Measurements from ENCODE around the gene BCS1L. TPM values are rescaled to one million over a fixed set of nuclear protein-coding genes. Genes with fewer than 3 reads are reported as not detected.

BCS1L gene
- total and polyA plus RNA-seq, 2 of the 8 experiments (the other 6 are each of a cell fraction or from before 2014, with no cell fraction given): 23.7 to 37.1 TPM

DNA sequence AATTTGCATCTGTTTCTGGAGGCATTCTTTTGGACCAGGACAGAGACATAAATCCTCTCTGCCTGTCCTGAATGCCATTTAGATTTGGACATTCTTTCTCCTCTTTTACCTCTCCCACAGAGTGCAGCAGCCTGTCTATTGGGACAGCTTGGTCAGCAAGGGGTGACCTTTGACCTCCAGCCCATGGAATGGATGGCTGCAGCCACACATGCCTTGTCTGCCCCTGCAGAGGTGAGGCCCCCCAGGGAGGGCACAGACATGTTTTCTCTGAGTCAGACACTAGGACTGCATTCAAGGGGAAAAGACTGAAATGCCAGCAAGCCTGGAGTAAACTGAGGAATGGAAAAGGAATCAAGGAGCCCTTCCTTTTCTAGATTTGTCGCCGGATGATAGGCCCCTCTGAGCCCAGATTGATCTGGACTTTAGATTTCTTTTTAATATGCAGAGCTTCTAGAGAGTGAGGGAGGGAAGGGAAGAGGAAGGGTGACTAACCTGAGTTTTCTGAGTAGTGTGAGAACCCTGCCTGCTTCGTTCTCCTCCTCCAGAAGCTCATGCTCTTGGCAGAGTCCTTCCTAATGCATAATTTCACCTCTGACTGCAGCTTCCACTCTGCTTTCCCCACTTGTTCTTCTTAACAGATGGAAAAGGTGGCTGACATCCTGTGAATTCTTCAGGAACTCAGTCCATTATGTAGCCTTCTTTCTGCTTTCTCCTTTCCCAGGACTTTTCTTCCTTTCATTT lies 35.1 kb downstream of the BCS1L start:
- Histone ChIP-seq H3K79me2 (ENCODE audit: control insufficient read depth in 1 of 2, insufficient read depth in 2 of 2, low read length in 2 of 2) (no peaks in the 10 kb centered on the region), H3K18ac (ENCODE audit: extremely low read depth, low read length) (no peak overlapping the region), H3K9me3 (ENCODE audit: insufficient read depth in 2 of 2, low read depth in 1 of 2, low read length in 1 of 2) (no peaks in the 10 kb centered on the region), H3K4me2 (ENCODE audit: insufficient read depth in 1 of 2, low read depth in 2 of 2, low read length in 2 of 2) (no peak overlapping the region), H3K27ac (ENCODE audit: low read depth, low read length) (no peak overlapping the region), H4K5ac (ENCODE audit: insufficient read length, low read depth, low read length) (no peak overlapping the region), H2BK20ac (ENCODE audit: low read length) (no peak overlapping the region), H3K4ac (replicated peaks; ENCODE audit: insufficient read length, low read depth, low read length) (no peak overlapping the region), H2BK120ac (replicated peaks; ENCODE audit: low read depth, low read length) (no peak overlapping the region), H4K91ac (replicated peaks; ENCODE audit: insufficient read length, low read length) (no peak overlapping the region), H3K4me3 (ENCODE audit: extremely low read depth in 1 of 4, insufficient read depth in 2 of 4, low read depth in 3 of 4, low read length in 4 of 4) (no peak overlapping the region), H2BK15ac (ENCODE audit: low read length) (no peak overlapping the region), H4K20me1 (replicated peaks in 1 of 2; ENCODE audit: control insufficient read depth in 1 of 2, insufficient read depth in 2 of 2, low read length in 2 of 2) (peaks cover 0 to 2% of the 10 kb centered on the region in 2 experiments), H3K23me2 (ENCODE audit: low read depth, low read length) (no peaks in the 10 kb centered on the region; the same call in 1 of the 2 replicates), H3K14ac (ENCODE audit: insufficient read length) (no peak overlapping the region), H3K23ac (ENCODE audit: insufficient read length) (no peak overlapping the region), H3K79me1 (ENCODE audit: low read depth, low read length) (no peaks in the 10 kb centered on the region), H3K56ac (replicated peaks; ENCODE audit: insufficient read length, low read depth, low read length) (no peak overlapping the region), H2AFZ (ENCODE audit: low read length) (no peak overlapping the region), H2AK5ac (ENCODE audit: low read depth, low read length) (no peak overlapping the region), H4K8ac (ENCODE audit: extremely low read depth, insufficient read depth, low read length) (no peak overlapping the region), H3K27me3 (replicated peaks in 1 of 4; ENCODE audit: control insufficient read depth in 3 of 4, extremely low read depth in 1 of 4, insufficient read depth in 3 of 4, low read length in 3 of 4) (no peaks in the 10 kb centered on the region), H2BK5ac (ENCODE audit: low read depth, low read length) (no peak overlapping the region), H3K9ac (replicated peaks in 1 of 4; ENCODE audit: extremely low read depth in 1 of 4, low read depth in 3 of 4, low read length in 3 of 4) (no peak overlapping the region), H2BK12ac (ENCODE audit: low read depth, low read length) (no peak overlapping the region), H3K4me1 (replicated peaks in 1 of 4; ENCODE audit: control insufficient read depth in 3 of 4, insufficient read depth in 4 of 4, low read length in 3 of 4) (no peaks in the 10 kb centered on the region), H3K36me3 (ENCODE audit: control insufficient read depth in 2 of 4, insufficient read depth in 4 of 4, low read length in 3 of 4) (peaks cover 2 to 32% (median 15%) of the 10 kb centered on the region in 4 experiments; a peak in 7 of 8 replicates)
- CTCF ChIA-PET (ENCODE audit: partially characterized antibody): interaction anchor here (0.6 to 2.6 kb wide), 4 partner anchors 10 to 178 kb away, joined by 3 to 9 read pairs (median 4); no protein-coding TSS in a partner anchor
- FAIRE-seq (no peak), DNase-seq (ENCODE audit: low read depth in 1 of 2, low spot score in 2 of 2) (no peak)
- POLR2A ChIA-PET (ENCODE audit: partially characterized antibody): interaction anchor here (0.6 kb wide), 1 partner anchor 259 kb away, joined by 3 read pairs; no protein-coding TSS in a partner anchor
- WGBS, 2 experiments (ENCODE audit: extremely low coverage in 1 of 2, insufficient coverage in 1 of 2, insufficient read length in 1 of 2, insufficient replicate concordance in 2 of 2, low coverage in 1 of 2, low lambda C conversion rate in 2 of 2, missing lambda C conversion rate in 1 of 2): 100% methylated on average over 3 of the region's 3 CpGs; no CpG with 5 or more reads in 1 of the 2 experiments
- no peak for TF ChIP-seq KDM4A (IDR thresholded peaks at IDR 0.05; ENCODE audit: low read depth, low read length, severe bottlenecking)
- TF ChIP-seq ASH2L (IDR thresholded peaks at IDR 0.05; ENCODE audit: low read length): no peak
- TF ChIP-seq YY1 (IDR thresholded peaks at IDR 0.05; ENCODE audit: low read depth, low read length): no peak
- no peak for TF ChIP-seq HDAC2 (IDR thresholded peaks at IDR 0.05; ENCODE audit: borderline replicate concordance in 1 of 2, low read depth in 2 of 2, low read length in 2 of 2)
